Neutrophil (primary cell): Measurements from ENCODE around the gene LPP.

Experiments
- H3K27ac ChIP-seq: fragments of 200-600 bp; sonication (generic); 2 replicates; pipeline ENCODE4 v1.5.1; 2016; ENCODE audit warnings: mild to moderate bottlenecking, moderate library complexity
- H3K27me3 ChIP-seq: fragments of 200-600 bp; sonication (generic); 2 replicates; pipeline ENCODE4 v1.6.0; 2016; ENCODE audit warnings: mild to moderate bottlenecking
- H3K36me3 ChIP-seq: fragments of 200-600 bp; sonication (generic); 2 replicates; pipeline ENCODE4 v1.5.1; 2017
- H3K4me1 ChIP-seq, 2 experiments: fragments of 200-600 bp in 1 of 2; sonication (generic) in 1 of 2; 1 replicate in 1 of 2; 2 replicates in 1 of 2; pipeline versions ENCODE4 v1.5.1 to v1.6.1; 2013 to 2016; ENCODE audit warnings: low read depth in 1 of 2, low read length in 1 of 2, mild to moderate bottlenecking in 1 of 2, moderate library complexity in 1 of 2; ENCODE audit not compliant: control insufficient read depth in 1 of 2, insufficient read depth in 1 of 2
- H3K4me3 ChIP-seq, 2 experiments: fragments of 200-600 bp in 1 of 2; sonication (generic) in 1 of 2; 1 replicate in 1 of 2; 2 replicates in 1 of 2; pipeline ENCODE4 v1.5.1; 2013 to 2016; ENCODE audit warnings: low read depth in 1 of 2, low read length in 1 of 2, mild to moderate bottlenecking in 1 of 2, moderate library complexity in 1 of 2
- H3K9me3 ChIP-seq: fragments of 200-600 bp; sonication (generic); 2 replicates; pipeline ENCODE4 v1.5.1; 2016
- CTCF ChIP-seq: fragments of 200-600 bp; sonication (generic); IDR thresholded peaks from 2 replicates; pipeline ENCODE4 v1.5.1; 2016; ENCODE audit warnings: antibody characterized with exemption

The LPP gene

GRCh38 chr3:188712248-188712924, 558.4 kb downstream of the LPP start:
- Histone ChIP-seq H3K4me3 (peak overlapping the region in 1 of 2 experiments; percentile 15), H3K36me3 (no peaks in the 10 kb centered on the region), H3K27ac (peak overlapping the region; percentile 77), H3K9me3 (no peaks in the 10 kb centered on the region), H3K4me1 (peaks cover 24 to 32% of the 10 kb centered on the region in 2 experiments), H3K27me3 (no peaks in the 10 kb centered on the region)
- TF ChIP-seq CTCF = no peak

- Histone ChIP-seq H3K4me3 (peak overlapping the region in 1 of 2 experiments; percentile 15), H3K27me3 (no peaks in the 10 kb centered on the region), H3K36me3 (no peaks in the 10 kb centered on the region), H3K9me3 (no peaks in the 10 kb centered on the region), H3K27ac (peak overlapping the region; percentile 77), H3K4me1 (peaks cover 20 to 30% of the 10 kb centered on the region in 2 experiments)
- TF ChIP-seq CTCF = no peak
Measured at GRCh38 chr3:188712991-188713390, 559.0 kb downstream of the LPP start.

- Histone ChIP-seq H3K4me3 (no peak overlapping the region), H3K27me3 (no peaks in the 10 kb centered on the region), H3K27ac (no peak overlapping the region), H3K9me3 (no peaks in the 10 kb centered on the region), H3K4me1 (no peaks in the 10 kb centered on the region), H3K36me3 (no peaks in the 10 kb centered on the region)
- TF ChIP-seq CTCF = no peak
Measured at GRCh38 chr3:188719545-188719944, 565.6 kb downstream of the LPP start.

GRCh38 chr3:188720215-188720614, 566.3 kb downstream of the LPP start:
- no peaks in the 10 kb centered on the region for H3K36me3 ChIP-seq
- no peaks in the 10 kb centered on the region for H3K27me3 ChIP-seq
- H3K4me1 ChIP-seq = no peaks in the 10 kb centered on the region
- TF ChIP-seq CTCF = no peak
- H3K4me3 ChIP-seq = no peak overlapping the region
- no peaks in the 10 kb centered on the region for H3K9me3 ChIP-seq
- H3K27ac ChIP-seq = no peak overlapping the region

GRCh38 chr3:188720636-188721035, 566.7 kb downstream of the LPP start:
- H3K4me1 ChIP-seq = no peaks in the 10 kb centered on the region
- no peaks in the 10 kb centered on the region for H3K36me3 ChIP-seq
- TF ChIP-seq CTCF = no peak
- H3K27ac ChIP-seq = no peak overlapping the region
- no peak overlapping the region for H3K4me3 ChIP-seq
- H3K27me3 ChIP-seq = no peaks in the 10 kb centered on the region
- no peaks in the 10 kb centered on the region for H3K9me3 ChIP-seq
